ENCODE data around the gene MS4A6E. TPM values are rescaled to one million over a fixed set of nuclear protein-coding genes. Genes with fewer than 3 reads are reported as not detected.

Gene MS4A6E
- total RNA-seq, 1 experiment from 2014 or later, result not detected

DNA sequence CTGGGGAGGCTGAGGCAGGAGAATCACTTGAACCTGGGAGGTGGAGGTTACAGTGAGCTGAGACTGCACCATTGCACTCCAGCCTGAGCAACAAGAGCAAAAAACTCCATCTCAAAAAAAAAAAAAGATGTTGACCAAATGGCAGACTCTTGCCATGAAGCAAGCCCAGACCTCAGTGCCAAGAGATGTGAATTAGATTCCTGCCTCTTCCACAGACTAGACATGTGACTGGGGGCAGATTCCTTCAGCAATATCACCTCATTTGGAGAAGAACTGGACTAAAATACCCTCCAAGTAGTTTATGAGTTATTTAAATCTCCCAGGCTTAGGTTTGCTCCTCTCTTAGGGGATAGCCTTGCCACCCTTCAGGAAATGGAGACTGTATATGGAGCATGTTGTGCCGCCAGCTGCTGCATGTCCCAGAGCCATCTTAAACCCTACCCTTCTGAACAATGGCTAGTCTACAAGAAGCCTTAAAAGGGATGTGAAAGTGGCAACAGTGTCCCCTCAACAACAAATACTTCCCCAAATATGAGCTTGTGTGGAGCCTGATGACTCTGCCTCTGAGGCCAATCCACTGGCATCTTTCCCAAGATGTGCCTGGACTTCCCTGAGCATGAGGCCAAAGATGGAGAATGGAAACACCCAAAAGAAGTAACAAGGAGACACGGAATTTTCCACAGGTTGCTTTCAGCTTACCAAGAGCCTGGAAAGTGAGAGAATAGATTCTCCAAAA lies 50.5 kb downstream of the MS4A6E start:
- Histone ChIP-seq H3K27ac (ENCODE audit: low read depth, low read length) (no peak overlapping the region), H3K9me3 (ENCODE audit: control insufficient read depth in 1 of 2, insufficient read depth in 1 of 2, low read depth in 1 of 2, low read length in 2 of 2) (no peaks in the 10 kb centered on the region), H3K4me2 (ENCODE audit: low read length) (no peak overlapping the region), H4K20me1 (ENCODE audit: insufficient read depth) (no peaks in the 10 kb centered on the region), H3K4me1 (ENCODE audit: control insufficient read depth in 1 of 2, insufficient read depth in 2 of 2, low read length in 2 of 2) (no peaks in the 10 kb centered on the region), H3K4me3 (replicated peaks in 1 of 2; ENCODE audit: low read depth in 1 of 2, low read length in 2 of 2) (no peak overlapping the region), H2AFZ (ENCODE audit: low read depth, low read length, poor library complexity, severe bottlenecking) (no peak overlapping the region), H3K9me2 (ENCODE audit: insufficient read depth) (no peaks in the 10 kb centered on the region), H3K27me3 (ENCODE audit: insufficient read depth, low read length) (no peaks in the 10 kb centered on the region), H3K79me2 (ENCODE audit: insufficient read depth, low read length) (no peaks in the 10 kb centered on the region), H3K9ac (ENCODE audit: low read length) (no peak overlapping the region), H3K36me3 (ENCODE audit: control insufficient read depth in 1 of 2, insufficient read depth in 2 of 2, low read length in 2 of 2) (no peaks in the 10 kb centered on the region)
- CTCF ChIA-PET, result no interaction called here
- RAD21 ChIA-PET (ENCODE audit: low non-redundant PET in 1 of 2, low total read pairs in 2 of 2, uncharacterized antibody in 2 of 2, unreplicated experiment in 2 of 2), result no interaction called here
- intact Hi-C loops (cut with micrococcal nuclease), result no loop called here
- BruUV-seq (replicated peaks), result no TSS peak
- no peak for ATAC-seq
- TF ChIP-seq, protein P1, sequence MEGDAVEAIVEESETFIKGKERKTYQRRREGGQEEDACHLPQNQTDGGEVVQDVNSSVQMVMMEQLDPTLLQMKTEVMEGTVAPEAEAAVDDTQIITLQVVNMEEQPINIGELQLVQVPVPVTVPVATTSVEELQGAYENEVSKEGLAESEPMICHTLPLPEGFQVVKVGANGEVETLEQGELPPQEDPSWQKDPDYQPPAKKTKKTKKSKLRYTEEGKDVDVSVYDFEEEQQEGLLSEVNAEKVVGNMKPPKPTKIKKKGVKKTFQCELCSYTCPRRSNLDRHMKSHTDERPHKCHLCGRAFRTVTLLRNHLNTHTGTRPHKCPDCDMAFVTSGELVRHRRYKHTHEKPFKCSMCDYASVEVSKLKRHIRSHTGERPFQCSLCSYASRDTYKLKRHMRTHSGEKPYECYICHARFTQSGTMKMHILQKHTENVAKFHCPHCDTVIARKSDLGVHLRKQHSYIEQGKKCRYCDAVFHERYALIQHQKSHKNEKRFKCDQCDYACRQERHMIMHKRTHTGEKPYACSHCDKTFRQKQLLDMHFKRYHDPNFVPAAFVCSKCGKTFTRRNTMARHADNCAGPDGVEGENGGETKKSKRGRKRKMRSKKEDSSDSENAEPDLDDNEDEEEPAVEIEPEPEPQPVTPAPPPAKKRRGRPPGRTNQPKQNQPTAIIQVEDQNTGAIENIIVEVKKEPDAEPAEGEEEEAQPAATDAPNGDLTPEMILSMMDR (IDR thresholded peaks at IDR 0.05 in 2 of 3, conservative IDR thresholded peaks at IDR 0.05 in 1 of 3; ENCODE audit: borderline replicate concordance in 1 of 3, insufficient read depth in 1 of 3, low read depth in 2 of 3, low read length in 2 of 3), result no peak
- TF ChIP-seq ELF1 (IDR thresholded peaks at IDR 0.05; ENCODE audit: borderline replicate concordance, low read depth), result no peak
- no peak for TF ChIP-seq CEBPB (IDR thresholded peaks at IDR 0.05; ENCODE audit: low read depth)
- no peak for TF ChIP-seq FOSL1 (IDR thresholded peaks at IDR 0.05; ENCODE audit: low read depth)
- TF ChIP-seq ZNF274 (IDR thresholded peaks at IDR 0.05; ENCODE audit: low read depth, low read length), result no peak
- TF ChIP-seq TCF7L2 (IDR thresholded peaks at IDR 0.05; ENCODE audit: borderline replicate concordance, extremely low read depth, insufficient read depth, insufficient read length), result no peak
- TF ChIP-seq EGR1 (IDR thresholded peaks at IDR 0.05; ENCODE audit: low read depth), result no peak
- TF ChIP-seq CBX3 (IDR thresholded peaks at IDR 0.05; ENCODE audit: low read depth), result no peak
- TF ChIP-seq SP1 (IDR thresholded peaks at IDR 0.05; ENCODE audit: low read depth), result no peak
- no peak for TF ChIP-seq MAX (IDR thresholded peaks at IDR 0.05)
- no peak for TF ChIP-seq ZFX (IDR thresholded peaks at IDR 0.05)
- POLR2A ChIA-PET, result no interaction called here
- no peak for DNase-seq (ENCODE audit: low read depth, low spot score)

All from HCT116 (cell line).